HL-60 (cell line): Measurements from ENCODE around the gene ZMYM3.

ENCODE experiments used
- DNase-seq, 2 experiments: peaks; one replicate each; pipeline ENCODE4 v3.0.0-alpha.2; 2010 to 2020; ENCODE audit warnings: low read depth in 1 of 2, low spot score in 1 of 2
- H3K27ac ChIP-seq: fragments of 250-450 bp; sonication (Bioruptor Pico); replicated peaks from 2 replicates; pipeline ENCODE4 v1.5.1; 2020; ENCODE audit warnings: mild to moderate bottlenecking, moderate library complexity
- H3K27me3 ChIP-seq: fragments of 250-450 bp; sonication (Bioruptor Pico); 2 replicates; pipeline ENCODE4 v1.5.1; 2021; ENCODE audit warnings: mild to moderate bottlenecking, moderate library complexity; ENCODE audit not compliant: insufficient read depth, poor library complexity, severe bottlenecking
- H3K4me3 ChIP-seq: replicated peaks from 2 replicates; pipeline ENCODE4 v1.5.1; 2011; ENCODE audit warnings: mild to moderate bottlenecking, control low read depth, low read length; ENCODE audit not compliant: insufficient read depth
- GABPA ChIP-seq: IDR thresholded peaks from 2 replicates; pipeline ENCODE4 v1.6.1; 2012; ENCODE audit warnings: low read depth
- POLR2AphosphoS5 ChIP-seq: IDR thresholded peaks from 2 replicates; pipeline ENCODE4 v1.6.1; 2012; ENCODE audit warnings: low read depth
- SPI1 ChIP-seq: IDR thresholded peaks from 2 replicates; pipeline ENCODE4 v1.6.1; 2012; ENCODE audit warnings: low read depth, mild to moderate bottlenecking, borderline replicate concordance
- TF ChIP-seq, protein P1 (sequence below): IDR thresholded peaks from 2 replicates; pipeline ENCODE4 v1.6.1; 2012; ENCODE audit warnings: low read depth; ENCODE audit not compliant: insufficient replicate concordance
- TF ChIP-seq, protein P2 (sequence below): IDR thresholded peaks from one replicate; pipeline ENCODE4 v1.5.1; 2011; ENCODE audit warnings: low read length, control low read depth, inconsistent platforms; ENCODE audit not compliant: insufficient read depth

The ZMYM3 gene

DNA sequence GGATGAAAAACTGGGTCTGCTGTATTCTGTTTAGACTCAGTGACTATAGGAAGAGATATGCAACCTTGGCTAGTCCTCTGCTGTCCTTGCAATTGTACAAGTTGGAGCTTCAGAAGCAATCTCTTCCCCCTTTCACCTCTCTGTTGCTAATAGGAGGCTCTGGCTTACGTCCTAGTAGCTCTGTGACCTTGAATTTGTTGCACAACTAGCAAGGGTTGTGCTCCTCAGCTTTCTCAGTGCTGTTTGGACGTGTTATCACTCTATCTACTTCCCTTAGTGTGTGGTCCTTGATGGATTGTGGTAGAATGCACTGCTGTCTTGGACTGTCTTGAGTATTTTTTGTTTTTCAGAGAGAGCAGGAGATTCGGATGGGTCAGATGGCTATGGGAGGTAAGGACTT, 44.2 kb upstream of the ZMYM3 start:
- Histone ChIP-seq H3K4me3 (no peak overlapping the region), H3K27me3 (no peaks in the 10 kb centered on the region), H3K27ac (no peak overlapping the region)
- TF ChIP-seq, protein P1, sequence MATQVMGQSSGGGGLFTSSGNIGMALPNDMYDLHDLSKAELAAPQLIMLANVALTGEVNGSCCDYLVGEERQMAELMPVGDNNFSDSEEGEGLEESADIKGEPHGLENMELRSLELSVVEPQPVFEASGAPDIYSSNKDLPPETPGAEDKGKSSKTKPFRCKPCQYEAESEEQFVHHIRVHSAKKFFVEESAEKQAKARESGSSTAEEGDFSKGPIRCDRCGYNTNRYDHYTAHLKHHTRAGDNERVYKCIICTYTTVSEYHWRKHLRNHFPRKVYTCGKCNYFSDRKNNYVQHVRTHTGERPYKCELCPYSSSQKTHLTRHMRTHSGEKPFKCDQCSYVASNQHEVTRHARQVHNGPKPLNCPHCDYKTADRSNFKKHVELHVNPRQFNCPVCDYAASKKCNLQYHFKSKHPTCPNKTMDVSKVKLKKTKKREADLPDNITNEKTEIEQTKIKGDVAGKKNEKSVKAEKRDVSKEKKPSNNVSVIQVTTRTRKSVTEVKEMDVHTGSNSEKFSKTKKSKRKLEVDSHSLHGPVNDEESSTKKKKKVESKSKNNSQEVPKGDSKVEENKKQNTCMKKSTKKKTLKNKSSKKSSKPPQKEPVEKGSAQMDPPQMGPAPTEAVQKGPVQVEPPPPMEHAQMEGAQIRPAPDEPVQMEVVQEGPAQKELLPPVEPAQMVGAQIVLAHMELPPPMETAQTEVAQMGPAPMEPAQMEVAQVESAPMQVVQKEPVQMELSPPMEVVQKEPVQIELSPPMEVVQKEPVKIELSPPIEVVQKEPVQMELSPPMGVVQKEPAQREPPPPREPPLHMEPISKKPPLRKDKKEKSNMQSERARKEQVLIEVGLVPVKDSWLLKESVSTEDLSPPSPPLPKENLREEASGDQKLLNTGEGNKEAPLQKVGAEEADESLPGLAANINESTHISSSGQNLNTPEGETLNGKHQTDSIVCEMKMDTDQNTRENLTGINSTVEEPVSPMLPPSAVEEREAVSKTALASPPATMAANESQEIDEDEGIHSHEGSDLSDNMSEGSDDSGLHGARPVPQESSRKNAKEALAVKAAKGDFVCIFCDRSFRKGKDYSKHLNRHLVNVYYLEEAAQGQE = no peak
- TF ChIP-seq POLR2AphosphoS5 = no peak
- TF ChIP-seq, protein P2, sequence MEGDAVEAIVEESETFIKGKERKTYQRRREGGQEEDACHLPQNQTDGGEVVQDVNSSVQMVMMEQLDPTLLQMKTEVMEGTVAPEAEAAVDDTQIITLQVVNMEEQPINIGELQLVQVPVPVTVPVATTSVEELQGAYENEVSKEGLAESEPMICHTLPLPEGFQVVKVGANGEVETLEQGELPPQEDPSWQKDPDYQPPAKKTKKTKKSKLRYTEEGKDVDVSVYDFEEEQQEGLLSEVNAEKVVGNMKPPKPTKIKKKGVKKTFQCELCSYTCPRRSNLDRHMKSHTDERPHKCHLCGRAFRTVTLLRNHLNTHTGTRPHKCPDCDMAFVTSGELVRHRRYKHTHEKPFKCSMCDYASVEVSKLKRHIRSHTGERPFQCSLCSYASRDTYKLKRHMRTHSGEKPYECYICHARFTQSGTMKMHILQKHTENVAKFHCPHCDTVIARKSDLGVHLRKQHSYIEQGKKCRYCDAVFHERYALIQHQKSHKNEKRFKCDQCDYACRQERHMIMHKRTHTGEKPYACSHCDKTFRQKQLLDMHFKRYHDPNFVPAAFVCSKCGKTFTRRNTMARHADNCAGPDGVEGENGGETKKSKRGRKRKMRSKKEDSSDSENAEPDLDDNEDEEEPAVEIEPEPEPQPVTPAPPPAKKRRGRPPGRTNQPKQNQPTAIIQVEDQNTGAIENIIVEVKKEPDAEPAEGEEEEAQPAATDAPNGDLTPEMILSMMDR = no peak
- no peak for TF ChIP-seq GABPA
- no peak for TF ChIP-seq SPI1
- no peak for DNase-seq

DNA sequence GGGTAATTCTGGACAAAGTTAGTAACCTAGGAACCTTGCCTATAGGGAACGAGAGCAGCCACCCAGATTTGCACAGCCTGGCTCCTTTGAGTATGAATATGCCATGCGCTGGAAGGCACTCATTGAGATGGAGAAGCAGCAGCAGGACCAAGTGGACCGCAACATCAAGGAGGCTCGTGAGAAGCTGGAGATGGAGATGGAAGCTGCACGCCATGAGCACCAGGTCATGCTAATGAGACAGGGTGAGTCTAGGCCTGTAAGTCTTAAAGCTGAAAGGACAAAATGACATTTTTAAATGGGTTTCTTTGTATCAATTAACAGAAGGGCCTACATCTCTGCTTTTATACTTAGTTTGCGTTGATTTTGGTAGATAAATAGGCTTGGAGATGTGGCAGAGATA, 42.9 kb upstream of the ZMYM3 start:
- no peak for DNase-seq
- no peak overlapping the region for H3K4me3 ChIP-seq
- H3K27ac ChIP-seq = no peak overlapping the region
- TF ChIP-seq POLR2AphosphoS5 = no peak
- TF ChIP-seq, protein P1 = no peak
- TF ChIP-seq SPI1 = no peak
- no peak for TF ChIP-seq GABPA
- TF ChIP-seq, protein P2 = no peak
- no peaks in the 10 kb centered on the region for H3K27me3 ChIP-seq

DNA sequence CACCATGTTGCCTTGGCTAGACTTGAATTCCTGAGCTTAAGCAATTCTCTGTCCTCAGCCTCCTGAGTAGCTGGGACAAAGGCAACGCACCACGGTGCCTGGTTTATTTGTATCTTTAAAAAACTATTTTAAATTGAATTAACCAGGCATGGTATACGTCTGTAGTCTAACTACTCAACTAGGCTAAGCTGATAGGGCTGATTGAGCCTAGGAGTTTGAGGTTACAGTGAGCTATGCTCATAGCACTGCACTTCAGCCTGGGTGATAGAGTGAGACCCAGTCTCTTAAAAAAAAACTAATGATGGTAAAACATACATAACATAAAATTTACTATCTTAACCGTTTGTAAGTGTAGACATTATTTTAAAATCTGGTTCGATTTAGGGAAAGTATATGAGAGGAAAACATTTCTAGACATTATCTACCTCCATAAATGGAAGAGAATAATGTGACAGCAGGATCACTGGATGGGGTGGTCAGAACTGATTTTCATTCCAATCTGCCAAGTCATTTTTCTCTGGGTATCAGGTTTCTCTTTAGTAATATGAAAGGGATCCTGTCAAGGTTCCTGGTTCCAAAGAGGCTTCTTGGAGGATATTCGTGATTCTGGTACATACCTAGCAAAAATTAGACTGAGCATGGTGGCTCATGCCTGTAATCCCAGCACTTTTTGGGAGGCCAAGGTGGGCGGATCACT, 38.9 kb upstream of the ZMYM3 start:
- Histone ChIP-seq H3K27ac (no peak overlapping the region), H3K27me3 (no peaks in the 10 kb centered on the region), H3K4me3 (no peak overlapping the region)
- TF ChIP-seq, protein P2 = no peak
- TF ChIP-seq GABPA (no peak), SPI1 (no peak), POLR2AphosphoS5 (no peak)
- TF ChIP-seq, protein P1 = no peak
- DNase-seq = no peak
